Measurements from ENCODE around the gene PCNX2.

Gene PCNX2

DNA sequence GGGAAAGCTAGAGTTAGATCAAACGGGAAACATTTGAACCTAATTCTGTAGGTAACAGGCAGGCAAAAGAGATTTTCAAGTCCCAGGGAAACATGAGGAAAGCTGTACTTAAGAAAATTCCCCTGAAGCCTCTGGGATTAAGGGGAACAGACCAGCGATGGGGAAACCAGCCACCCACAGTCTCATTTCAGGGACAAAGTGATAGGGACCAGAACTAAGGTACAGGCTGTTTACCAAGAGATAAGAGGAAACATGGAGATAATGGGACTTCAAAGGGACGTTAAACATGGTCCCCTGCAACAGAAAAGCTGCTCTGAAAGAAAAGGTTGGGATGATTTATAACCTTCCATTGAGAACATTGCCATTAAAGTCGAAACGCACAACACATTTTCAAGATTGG is 260.7 kb downstream of the PCNX2 start:
- H3K27me3 ChIP-seq (ENCODE audit: control insufficient read depth, insufficient read depth, low read length), result no peaks in the 10 kb centered on the region
- no peak overlapping the region for H3K9ac ChIP-seq (ENCODE audit: low read depth, low read length)
- no peaks in the 10 kb centered on the region for H3K9me3 ChIP-seq (replicated peaks; ENCODE audit: low read length)
- no peak overlapping the region for H3K4me3 ChIP-seq (ENCODE audit: low read length)
- H3K4me1 ChIP-seq (ENCODE audit: control insufficient read depth, insufficient read depth, low read length), result peaks cover 6% of the 10 kb centered on the region
- no peaks in the 10 kb centered on the region for H3K36me3 ChIP-seq (ENCODE audit: insufficient read depth, low read length)
- H3K4me2 ChIP-seq (ENCODE audit: low read length), result no peak overlapping the region

DNA sequence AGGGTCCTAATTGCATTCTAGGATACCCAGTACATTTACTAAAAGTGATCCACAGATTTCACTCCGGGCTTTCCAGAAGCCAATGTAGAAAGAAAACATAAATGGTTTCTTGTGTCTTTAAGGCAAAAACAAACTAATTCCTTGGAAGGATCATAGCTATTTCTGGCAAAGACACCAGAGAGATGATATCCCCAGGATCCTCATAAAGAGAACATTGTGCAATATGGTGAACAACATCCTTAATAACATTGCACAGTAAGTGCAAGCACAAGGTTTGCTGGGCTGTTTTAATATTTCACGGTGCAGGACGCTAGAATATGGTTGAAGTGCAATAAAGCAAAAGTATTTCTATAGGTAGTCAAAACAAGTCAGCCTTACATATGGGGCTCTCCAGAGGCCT is 262.2 kb downstream of the PCNX2 start:
- no peaks in the 10 kb centered on the region for H3K36me3 ChIP-seq (ENCODE audit: insufficient read depth, low read length)
- H3K27me3 ChIP-seq (ENCODE audit: control insufficient read depth, insufficient read depth, low read length), result no peaks in the 10 kb centered on the region
- H3K9me3 ChIP-seq (replicated peaks; ENCODE audit: low read length), result no peaks in the 10 kb centered on the region

DNA sequence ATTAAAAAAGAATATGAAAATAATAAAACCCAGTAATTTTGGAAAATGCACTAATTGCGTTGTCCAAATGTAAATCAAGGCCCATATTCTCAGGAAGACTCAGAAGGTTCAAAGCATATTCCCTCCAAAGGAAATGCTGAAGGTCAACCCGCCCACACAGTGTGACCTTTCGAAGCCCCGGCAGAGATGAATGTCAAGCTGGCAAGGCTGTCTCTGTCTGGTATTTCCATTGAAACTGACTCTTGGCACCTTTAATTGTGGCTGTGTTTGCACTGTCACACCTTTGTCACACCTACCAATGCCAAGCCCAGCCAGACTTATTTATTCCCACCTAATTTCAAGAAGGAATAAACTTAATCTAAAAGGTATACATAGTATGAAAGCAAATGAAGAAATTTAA is 262.6 kb downstream of the PCNX2 start:
- H3K36me3 ChIP-seq (ENCODE audit: insufficient read depth, low read length), result no peaks in the 10 kb centered on the region
- H3K4me2 ChIP-seq (ENCODE audit: low read length), result no peak overlapping the region
- H3K27me3 ChIP-seq (ENCODE audit: control insufficient read depth, insufficient read depth, low read length), result no peaks in the 10 kb centered on the region
- H3K4me3 ChIP-seq (ENCODE audit: low read length), result no peak overlapping the region
- no peak overlapping the region for H3K9ac ChIP-seq (ENCODE audit: low read depth, low read length)
- H3K9me3 ChIP-seq (replicated peaks; ENCODE audit: low read length), result no peaks in the 10 kb centered on the region
- H3K4me1 ChIP-seq (ENCODE audit: control insufficient read depth, insufficient read depth, low read length), result peaks cover 6% of the 10 kb centered on the region

More for the DNA sequence above, 262.2 kb downstream of the PCNX2 start:
- Histone ChIP-seq H3K4me3 (ENCODE audit: low read length) (no peak overlapping the region), H3K4me2 (ENCODE audit: low read length) (no peak overlapping the region), H3K9ac (ENCODE audit: low read depth, low read length) (no peak overlapping the region), H3K4me1 (ENCODE audit: control insufficient read depth, insufficient read depth, low read length) (peaks cover 6% of the 10 kb centered on the region)

DNA sequence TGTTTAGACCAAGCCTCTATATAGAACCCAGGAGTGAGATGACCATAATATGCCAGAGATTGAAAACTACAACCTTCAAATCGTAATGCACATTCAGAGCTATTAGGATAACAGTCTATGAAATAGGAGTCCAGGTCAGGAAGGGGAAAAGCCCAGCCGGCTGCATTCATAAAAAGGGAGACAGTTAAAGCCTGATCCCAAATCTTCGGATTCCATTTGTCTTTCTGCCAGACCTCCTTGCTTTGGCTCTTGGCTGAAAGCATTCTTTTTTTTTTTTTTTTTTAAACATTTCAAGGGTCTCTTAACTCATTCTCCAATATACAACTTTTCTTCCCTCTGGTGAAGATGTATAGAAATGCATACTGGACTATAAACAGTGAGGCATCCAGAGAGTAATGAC is 264.0 kb downstream of the PCNX2 start:
- no peak overlapping the region for H3K4me2 ChIP-seq (ENCODE audit: low read length)
- H3K4me3 ChIP-seq (ENCODE audit: low read length), result no peak overlapping the region
- no peak overlapping the region for H3K9ac ChIP-seq (ENCODE audit: low read depth, low read length)
- H3K36me3 ChIP-seq (ENCODE audit: insufficient read depth, low read length), result no peaks in the 10 kb centered on the region
- H3K9me3 ChIP-seq (replicated peaks; ENCODE audit: low read length), result no peaks in the 10 kb centered on the region
- peaks cover 6% of the 10 kb centered on the region for H3K4me1 ChIP-seq (ENCODE audit: control insufficient read depth, insufficient read depth, low read length)
- no peaks in the 10 kb centered on the region for H3K27me3 ChIP-seq (ENCODE audit: control insufficient read depth, insufficient read depth, low read length)

DNA sequence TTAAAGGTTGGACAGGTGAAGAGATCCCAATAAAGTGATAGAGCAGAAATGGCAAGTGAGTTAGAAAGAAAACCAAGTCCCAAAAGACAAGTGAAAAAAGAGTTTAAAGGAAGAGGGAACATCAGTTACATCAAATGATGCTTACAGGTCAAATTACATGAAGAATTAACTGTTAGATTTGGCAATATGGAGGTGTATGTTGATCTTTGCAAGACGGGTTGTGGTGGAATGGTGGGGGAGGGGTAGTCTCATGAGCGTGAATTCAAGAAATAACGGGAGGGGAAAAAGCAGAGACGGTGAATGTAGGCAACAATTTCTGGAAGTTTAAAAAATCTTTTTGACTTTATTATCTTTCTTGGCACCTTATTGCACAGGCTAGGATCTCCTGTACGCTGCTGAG is 268.5 kb downstream of the PCNX2 start:
- no peaks in the 10 kb centered on the region for H3K4me1 ChIP-seq (ENCODE audit: control insufficient read depth, insufficient read depth, low read length)
- H3K27me3 ChIP-seq (ENCODE audit: control insufficient read depth, insufficient read depth, low read length), result no peaks in the 10 kb centered on the region
- H3K4me2 ChIP-seq (ENCODE audit: low read length), result no peak overlapping the region
- H3K9me3 ChIP-seq (replicated peaks; ENCODE audit: low read length), result no peaks in the 10 kb centered on the region
- no peak overlapping the region for H3K4me3 ChIP-seq (ENCODE audit: low read length)
- H3K9ac ChIP-seq (ENCODE audit: low read depth, low read length), result no peak overlapping the region
- H3K36me3 ChIP-seq (ENCODE audit: insufficient read depth, low read length), result no peaks in the 10 kb centered on the region

DNA sequence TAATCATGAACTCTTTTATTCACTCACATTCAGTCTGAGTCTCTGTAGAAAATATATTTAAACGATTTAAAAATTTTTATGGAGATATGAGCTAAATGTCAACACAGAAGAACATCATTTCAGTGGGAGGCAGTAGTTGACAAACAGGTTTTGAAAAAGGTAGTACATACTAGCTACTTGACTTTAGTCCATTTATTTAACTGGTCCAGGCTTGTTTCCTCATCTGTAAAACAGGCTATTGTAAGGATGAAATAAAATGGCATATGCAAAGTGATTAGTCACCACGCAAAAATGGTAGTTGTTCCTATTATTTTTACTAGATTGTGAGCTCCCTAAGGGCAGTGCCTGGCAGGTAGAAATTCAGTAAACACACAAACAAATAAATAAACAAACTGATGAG is 270.0 kb downstream of the PCNX2 start:
- no peak overlapping the region for H3K9ac ChIP-seq (ENCODE audit: low read depth, low read length)
- H3K9me3 ChIP-seq (replicated peaks; ENCODE audit: low read length), result no peaks in the 10 kb centered on the region
- no peak overlapping the region for H3K4me2 ChIP-seq (ENCODE audit: low read length)
- no peaks in the 10 kb centered on the region for H3K36me3 ChIP-seq (ENCODE audit: insufficient read depth, low read length)
- H3K4me1 ChIP-seq (ENCODE audit: control insufficient read depth, insufficient read depth, low read length), result peaks cover 5% of the 10 kb centered on the region
- H3K4me3 ChIP-seq (ENCODE audit: low read length), result no peak overlapping the region
- no peaks in the 10 kb centered on the region for H3K27me3 ChIP-seq (ENCODE audit: control insufficient read depth, insufficient read depth, low read length)

GRCh38 chr1:233025157-233025556 is 270.4 kb downstream of the PCNX2 start:
- no peak overlapping the region for H3K4me3 ChIP-seq (ENCODE audit: low read length)
- H3K4me1 ChIP-seq (ENCODE audit: control insufficient read depth, insufficient read depth, low read length), result peaks cover 9% of the 10 kb centered on the region
- no peak overlapping the region for H3K9ac ChIP-seq (ENCODE audit: low read depth, low read length)
- no peaks in the 10 kb centered on the region for H3K36me3 ChIP-seq (ENCODE audit: insufficient read depth, low read length)
- no peaks in the 10 kb centered on the region for H3K27me3 ChIP-seq (ENCODE audit: control insufficient read depth, insufficient read depth, low read length)
- no peak overlapping the region for H3K4me2 ChIP-seq (ENCODE audit: low read length)
- H3K9me3 ChIP-seq (replicated peaks; ENCODE audit: low read length), result no peaks in the 10 kb centered on the region

DNA sequence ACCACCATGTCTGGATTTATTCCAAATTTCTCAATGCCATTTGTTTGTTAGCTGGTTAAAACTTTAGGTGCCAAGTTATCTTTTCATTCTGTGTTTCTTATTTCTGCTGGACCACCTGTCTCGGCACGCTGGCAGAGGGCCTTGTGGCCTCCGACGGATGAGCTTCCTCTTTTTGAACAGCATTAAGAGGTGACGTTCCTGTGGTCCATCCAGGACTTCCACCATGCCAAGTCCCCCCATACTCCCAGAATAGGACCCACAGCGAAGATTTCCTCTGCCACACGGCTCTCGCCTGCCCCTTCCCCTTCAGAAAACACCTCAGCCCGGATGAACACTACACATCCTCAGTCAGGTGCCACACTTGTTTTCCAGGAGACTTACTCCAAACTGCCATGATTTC is 271.3 kb downstream of the PCNX2 start:
- H3K4me3 ChIP-seq (ENCODE audit: low read length), result no peak overlapping the region
- no peaks in the 10 kb centered on the region for H3K9me3 ChIP-seq (replicated peaks; ENCODE audit: low read length)
- H3K36me3 ChIP-seq (ENCODE audit: insufficient read depth, low read length), result no peaks in the 10 kb centered on the region
- no peaks in the 10 kb centered on the region for H3K27me3 ChIP-seq (ENCODE audit: control insufficient read depth, insufficient read depth, low read length)
- no peak overlapping the region for H3K4me2 ChIP-seq (ENCODE audit: low read length)
- no peak overlapping the region for H3K9ac ChIP-seq (ENCODE audit: low read depth, low read length)
- H3K4me1 ChIP-seq (ENCODE audit: control insufficient read depth, insufficient read depth, low read length), result peaks cover 11% of the 10 kb centered on the region

- Histone ChIP-seq H3K4me2 (ENCODE audit: low read length) (no peak overlapping the region), H3K27me3 (ENCODE audit: control insufficient read depth, insufficient read depth, low read length) (no peaks in the 10 kb centered on the region), H3K4me3 (ENCODE audit: low read length) (no peak overlapping the region), H3K4me1 (ENCODE audit: control insufficient read depth, insufficient read depth, low read length) (peaks cover 11% of the 10 kb centered on the region), H3K36me3 (ENCODE audit: insufficient read depth, low read length) (no peaks in the 10 kb centered on the region), H3K9ac (ENCODE audit: low read depth, low read length) (no peak overlapping the region), H3K9me3 (replicated peaks; ENCODE audit: low read length) (no peaks in the 10 kb centered on the region)
Measured at GRCh38 chr1:233022246-233022645, 273.3 kb downstream of the PCNX2 start.

DNA sequence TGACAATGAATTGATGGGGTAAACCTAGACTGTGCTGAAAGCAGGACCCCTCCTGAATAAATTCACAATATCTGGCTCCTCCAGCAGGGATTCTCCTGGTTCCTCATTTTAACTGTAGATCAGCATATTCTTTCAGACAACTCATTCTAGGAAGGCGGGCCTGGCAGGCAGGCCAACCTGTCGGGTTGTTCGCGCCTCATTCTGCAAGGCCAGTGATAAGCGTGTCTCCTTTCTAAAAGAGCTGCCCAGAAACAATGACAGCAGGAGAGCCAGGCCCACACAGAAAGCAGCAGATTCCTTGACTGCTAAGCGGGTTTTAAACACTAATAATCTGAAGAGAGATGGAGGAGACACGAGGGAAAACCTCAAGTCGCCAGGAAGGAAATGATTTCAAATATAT is 275.1 kb downstream of the PCNX2 start:
- Histone ChIP-seq H3K4me2 (ENCODE audit: low read length) (no peak overlapping the region), H3K4me1 (ENCODE audit: control insufficient read depth, insufficient read depth, low read length) (peaks cover 11% of the 10 kb centered on the region), H3K4me3 (ENCODE audit: low read length) (no peak overlapping the region), H3K9ac (ENCODE audit: low read depth, low read length) (no peak overlapping the region), H3K36me3 (ENCODE audit: insufficient read depth, low read length) (no peaks in the 10 kb centered on the region), H3K9me3 (replicated peaks; ENCODE audit: low read length) (no peaks in the 10 kb centered on the region), H3K27me3 (ENCODE audit: control insufficient read depth, insufficient read depth, low read length) (no peaks in the 10 kb centered on the region)

GRCh38 chr1:233019778-233020325 is 275.7 kb downstream of the PCNX2 start:
- no peaks in the 10 kb centered on the region for H3K36me3 ChIP-seq (ENCODE audit: insufficient read depth, low read length)
- H3K4me2 ChIP-seq (ENCODE audit: low read length), result no peak overlapping the region
- no peaks in the 10 kb centered on the region for H3K9me3 ChIP-seq (replicated peaks; ENCODE audit: low read length)
- no peak overlapping the region for H3K9ac ChIP-seq (ENCODE audit: low read depth, low read length)
- peaks cover 11% of the 10 kb centered on the region for H3K4me1 ChIP-seq (ENCODE audit: control insufficient read depth, insufficient read depth, low read length)
- H3K4me3 ChIP-seq (ENCODE audit: low read length), result no peak overlapping the region
- no peaks in the 10 kb centered on the region for H3K27me3 ChIP-seq (ENCODE audit: control insufficient read depth, insufficient read depth, low read length)

DNA sequence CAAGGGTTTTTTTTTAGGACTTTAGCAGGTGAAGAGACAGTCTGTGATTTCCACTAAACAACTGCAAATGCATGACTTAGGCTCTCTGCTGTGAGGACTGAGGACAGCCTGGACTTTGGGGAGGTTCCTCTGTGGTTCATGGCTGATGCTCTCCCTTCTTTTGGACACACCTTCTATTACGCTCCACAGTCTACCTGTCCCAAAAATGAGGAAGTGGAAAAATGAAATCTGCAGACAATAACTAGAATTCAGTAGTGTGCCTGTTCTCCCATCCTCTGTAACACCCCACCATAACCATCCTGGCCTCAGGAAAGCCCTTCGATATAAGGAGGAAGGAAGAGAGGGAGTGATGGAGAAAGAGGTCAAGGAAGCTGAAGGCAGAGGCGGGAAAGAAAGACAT is 276.4 kb downstream of the PCNX2 start:
- Histone ChIP-seq H3K4me2 (ENCODE audit: low read length) (no peak overlapping the region), H3K9me3 (replicated peaks; ENCODE audit: low read length) (no peaks in the 10 kb centered on the region), H3K27me3 (ENCODE audit: control insufficient read depth, insufficient read depth, low read length) (no peaks in the 10 kb centered on the region), H3K9ac (ENCODE audit: low read depth, low read length) (no peak overlapping the region), H3K4me3 (ENCODE audit: low read length) (no peak overlapping the region), H3K4me1 (ENCODE audit: control insufficient read depth, insufficient read depth, low read length) (peaks cover 11% of the 10 kb centered on the region), H3K36me3 (ENCODE audit: insufficient read depth, low read length) (no peaks in the 10 kb centered on the region)

Measured in skeletal muscle satellite cell (primary cell).